Psoas muscle (tissue), 8 donors: Measurements from ENCODE around the gene USP20. TPM values are rescaled to one million over a fixed set of nuclear protein-coding genes. Genes with fewer than 3 reads are reported as not detected.
"Not testable (repeated sequence)": the region's sequence is repeated elsewhere in the genome, so short reads cannot be mapped to it uniquely, and the experiment has no call there.

Source experiments
- ATAC-seq, 4 donors: fragments of 200-7000 bp; cut with Tn5 transposase; one replicate each; pipeline ENCODE4 v1.9.1; 2020; ENCODE audit warnings: moderate library complexity in 3 of 4, mild to moderate bottlenecking in 2 of 4
- DNase-seq, 2 donors: peaks; one replicate each; pipeline ENCODE4 v3.0.0-alpha.2; 2020
- H3K27ac ChIP-seq: fragments of 200-600 bp; one replicate; pipeline ENCODE4 v1.8.0; 2022
- H3K27me3 ChIP-seq, 3 donors: fragments of 200-600 bp in 1 of 3; one replicate each; pipeline versions ENCODE4 v1.6.1 to v1.8.0; 2013 to 2022; ENCODE audit warnings: low read length in 2 of 3, mild to moderate bottlenecking in 2 of 3, moderate library complexity in 1 of 3; ENCODE audit not compliant: insufficient read depth in 3 of 3
- H3K36me3 ChIP-seq, 2 donors: fragments of 200-600 bp in 1 of 2; one replicate each; pipeline versions ENCODE4 v1.6.1 to v1.8.0; 2013 to 2022; ENCODE audit warnings: low read depth in 1 of 2, mild to moderate bottlenecking in 1 of 2, moderate library complexity in 1 of 2; ENCODE audit not compliant: insufficient read depth in 1 of 2
- H3K4me1 ChIP-seq: fragments of 200-600 bp; one replicate; pipeline ENCODE4 v1.8.0; 2022
- H3K4me3 ChIP-seq: fragments of 200-600 bp; one replicate; pipeline ENCODE4 v1.8.0; 2022; ENCODE audit warnings: mild to moderate bottlenecking
- H3K9me3 ChIP-seq: fragments of 200-600 bp; one replicate; pipeline ENCODE4 v1.8.0; 2022
- WGBS, 3 donors: extraction: QIAGEN DNeasy Blood & Tissue Kit; methylation state at CpG; one replicate each; pipeline versions ENCODE4 v1.1.6 to v1.1.7; 2013; 5-methylcytosine and 5-hydroxymethylcytosine counted together
- intact Hi-C, 2 donors: fragments of 100-400 bp; cut with DNase I; formaldehyde crosslinking; loops; one replicate each; pipeline versions ENCODE4 v1.11.0 to v1.14.2; 2022
- long read RNA-seq, 2 donors: library from polyadenylated mRNA; unstranded; transcript quantifications; one replicate each; pipeline ENCODE4 v2.0.0, GENCODE V29; 2021
- polyA plus RNA-seq, 3 donors: library from polyadenylated mRNA; stranded (reverse); fragments of 200-250 nt; gene quantifications; one replicate each; pipeline ENCODE4 v1.2.3, GENCODE V29; 2013
- total RNA-seq, 4 donors: library from RNA; stranded (reverse); fragmentation: NEBNext Ultra II Directional in 2 of 4; extraction: Animal tissue kit (Norgen Biotek cat#: 25700) in 2 of 4; gene quantifications; one replicate each; pipeline versions ENCODE4 v1.2.1 to v1.2.4, GENCODE V29; 2021 to 2023
- TF ChIP-seq, protein P1 (sequence below): fragments of 200-600 bp; IDR thresholded peaks from one replicate; pipeline ENCODE4 v1.8.0; 2022; ENCODE audit warnings: antibody characterized with exemption
- donor health status: healthy with polysubstance abuse.
- donor health status: DM: no; HTN: no; CAD: no; lungs with moderate emphysema.
- donor health status: Bipolar disorder and iron deficiency.
- donor health status: healthy.
- donor health status: DM: yes; HTN: yes; CAD: no.
- donor health status: DM: no; HTN: no; CAD: no.
- donor health status: DM: no; HTN: no; CAD: no.
- donor health status: DM: yes; HTN: yes; CAD: no.

USP20 gene
- total RNA-seq (10 to 100 TPM; 12.6 to 18.4 (median 16.5) TPM), polyA plus RNA-seq (10 to 100 TPM in 2 of 3 donors, 1 to 10 TPM in 1; 9.5 to 16.2 (median 11.1) TPM)
- long read RNA-seq, donor 1, full-length matches to known transcripts: 6 of 31 reads
- long read RNA-seq, donor 1, partial matches to known transcripts: 21 of 31 reads
- long read RNA-seq, donor 1, other reads (novel, unspliced or antisense): 4 of 31 reads
- long read RNA-seq, donor 2, full-length matches to known transcripts: 4 of 33 reads
- long read RNA-seq, donor 2, partial matches to known transcripts: 16 of 33 reads
- long read RNA-seq, donor 2, other reads (novel, unspliced or antisense): 13 of 33 reads

DNA sequence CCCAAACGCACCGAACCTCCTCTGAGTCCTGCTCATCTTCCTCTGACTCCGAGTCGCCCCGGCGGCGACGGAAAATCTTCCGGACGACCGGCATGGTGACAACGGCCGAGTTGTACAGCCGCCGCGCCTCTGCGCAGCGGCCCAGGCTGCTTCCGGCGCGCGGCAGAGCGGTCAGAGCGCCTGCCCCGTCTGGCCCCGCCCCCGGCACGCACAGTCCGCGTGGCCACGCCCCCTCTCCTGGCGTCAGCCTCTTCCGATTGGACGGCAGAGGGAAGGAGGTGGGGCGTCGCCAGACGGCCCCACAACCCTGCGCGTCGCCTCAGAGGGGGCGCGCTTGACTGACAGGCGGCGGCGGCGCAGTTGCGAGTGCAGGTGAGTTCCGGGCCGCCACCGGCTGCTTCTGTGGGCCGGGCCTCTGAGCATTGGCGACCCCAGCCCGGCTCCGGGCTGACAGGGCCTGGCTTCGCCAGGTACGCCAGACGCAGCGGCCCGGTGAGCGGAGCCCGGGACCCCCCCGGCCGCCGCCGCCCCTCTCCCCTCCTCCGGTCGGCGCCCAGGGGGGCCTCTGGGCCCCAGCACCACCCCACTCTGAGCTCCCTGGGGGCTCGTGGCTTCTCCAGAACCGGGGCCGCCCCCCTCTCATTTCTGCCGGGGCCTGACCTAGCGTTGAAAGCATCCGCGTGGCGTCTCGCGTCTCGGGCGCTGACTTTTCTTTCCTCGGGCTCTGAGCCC is at the start of gene USP20, which contains the start of gene C9orf78:
USP20 (plus strand) TSS at position 331 of the 732 bp plus-strand sequence. CDS start 17,098 bp downstream, outside the sequence.
C9orf78 (minus strand) TSS at position 148 of the 732 bp plus-strand sequence; CDS start at position 94, 54 bp downstream.
- peak within 1 kb of the TSS; percentile 94 for H3K27ac ChIP-seq
- H3K4me3 ChIP-seq: peak within 1 kb of the TSS; percentile 90
- WGBS, 3 donors: 0 to 1% (median 0%) methylated on average over 47 to 80 of the region's 81 CpGs
- peak; percentile 99 to 100 (median 100) for ATAC-seq
- DNase-seq: peak; percentile 97 to 99
- no peaks in the 10 kb centered on the region for H3K9me3 ChIP-seq
- intact Hi-C loops: no loop called here
- H3K4me1 ChIP-seq: peaks cover 22% of the 10 kb centered on the region
- H3K36me3 ChIP-seq: peaks cover 0 to 49% of the 10 kb centered on the region in 2 donors
- TF ChIP-seq, protein P1, sequence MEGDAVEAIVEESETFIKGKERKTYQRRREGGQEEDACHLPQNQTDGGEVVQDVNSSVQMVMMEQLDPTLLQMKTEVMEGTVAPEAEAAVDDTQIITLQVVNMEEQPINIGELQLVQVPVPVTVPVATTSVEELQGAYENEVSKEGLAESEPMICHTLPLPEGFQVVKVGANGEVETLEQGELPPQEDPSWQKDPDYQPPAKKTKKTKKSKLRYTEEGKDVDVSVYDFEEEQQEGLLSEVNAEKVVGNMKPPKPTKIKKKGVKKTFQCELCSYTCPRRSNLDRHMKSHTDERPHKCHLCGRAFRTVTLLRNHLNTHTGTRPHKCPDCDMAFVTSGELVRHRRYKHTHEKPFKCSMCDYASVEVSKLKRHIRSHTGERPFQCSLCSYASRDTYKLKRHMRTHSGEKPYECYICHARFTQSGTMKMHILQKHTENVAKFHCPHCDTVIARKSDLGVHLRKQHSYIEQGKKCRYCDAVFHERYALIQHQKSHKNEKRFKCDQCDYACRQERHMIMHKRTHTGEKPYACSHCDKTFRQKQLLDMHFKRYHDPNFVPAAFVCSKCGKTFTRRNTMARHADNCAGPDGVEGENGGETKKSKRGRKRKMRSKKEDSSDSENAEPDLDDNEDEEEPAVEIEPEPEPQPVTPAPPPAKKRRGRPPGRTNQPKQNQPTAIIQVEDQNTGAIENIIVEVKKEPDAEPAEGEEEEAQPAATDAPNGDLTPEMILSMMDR: no peak
- H3K27me3 ChIP-seq: no peaks in the 10 kb centered on the region

DNA sequence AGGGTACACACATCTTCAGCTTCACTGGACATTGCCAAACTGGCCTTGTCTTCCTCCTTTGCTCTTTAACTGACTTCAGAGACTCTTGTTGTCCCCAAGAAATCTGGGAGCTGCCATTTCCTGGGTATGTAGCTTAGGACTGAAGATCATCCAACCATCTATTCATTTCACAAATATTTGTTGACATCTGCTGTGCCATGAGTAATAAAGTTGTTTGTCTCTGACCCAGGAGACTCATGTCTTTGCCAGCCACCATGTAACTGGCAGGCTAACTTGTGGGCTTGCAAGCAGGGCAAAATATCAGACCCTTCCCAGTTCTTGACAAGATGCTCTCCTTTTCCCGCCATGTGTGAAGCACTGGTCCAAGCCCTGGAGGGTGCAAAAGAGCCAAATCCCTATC is 49.4 kb upstream of the USP20 start:
- H3K4me3 ChIP-seq: no peak overlapping the region
- H3K27ac ChIP-seq: no peak overlapping the region
- H3K27me3 ChIP-seq: peaks cover 0 to 11% (median 0%) of the 10 kb centered on the region in 3 donors
- H3K36me3 ChIP-seq: no peaks in the 10 kb centered on the region
- DNase-seq: no peak
- TF ChIP-seq, protein P1: no peak
- intact Hi-C loops: loop anchor here (5.0 to 10.0 kb wide), 2 partner anchors 641 to 654 kb away; no protein-coding TSS in a partner anchor
- no peaks in the 10 kb centered on the region for H3K9me3 ChIP-seq
- WGBS, 3 donors: 75 to 85% (median 83%) methylated on average over 1 of the region's 1 CpG
- no peaks in the 10 kb centered on the region for H3K4me1 ChIP-seq
- no peak for ATAC-seq

DNA sequence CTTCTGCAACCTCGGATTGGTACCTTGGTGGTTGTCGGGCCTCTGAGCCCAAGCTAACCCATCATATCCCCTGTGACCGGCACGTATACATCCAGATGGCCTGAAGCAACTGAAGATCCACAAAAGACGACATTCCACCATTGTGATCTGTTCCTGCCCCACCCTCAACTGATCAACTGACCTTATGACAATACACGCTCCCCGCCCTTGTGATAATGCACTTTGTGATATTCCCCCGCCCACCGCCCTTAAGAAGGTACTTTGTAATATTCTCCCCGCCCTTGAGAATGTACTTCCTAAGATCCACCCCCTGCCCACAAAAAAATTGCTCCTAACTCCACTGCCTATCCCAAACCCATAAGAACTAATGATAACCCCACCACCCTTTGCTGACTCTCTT is 48.8 kb upstream of the USP20 start:
- Histone ChIP-seq H3K9me3 (no peaks in the 10 kb centered on the region), H3K27me3 (peaks cover 0 to 11% (median 0%) of the 10 kb centered on the region in 3 donors), H3K4me1 (no peaks in the 10 kb centered on the region), H3K36me3 (no peaks in the 10 kb centered on the region), H3K27ac (no peak overlapping the region), H3K4me3 (no peak overlapping the region)
- no peak for DNase-seq
- 78 to 79% (median 79%) methylated on average over 10 of the region's 10 CpGs for WGBS, 3 donors
- intact Hi-C loops: loop anchor here (5.0 to 10.0 kb wide), 2 partner anchors 642 to 654 kb away; no protein-coding TSS in a partner anchor
- ATAC-seq: no peak
- TF ChIP-seq, protein P1: no peak

DNA sequence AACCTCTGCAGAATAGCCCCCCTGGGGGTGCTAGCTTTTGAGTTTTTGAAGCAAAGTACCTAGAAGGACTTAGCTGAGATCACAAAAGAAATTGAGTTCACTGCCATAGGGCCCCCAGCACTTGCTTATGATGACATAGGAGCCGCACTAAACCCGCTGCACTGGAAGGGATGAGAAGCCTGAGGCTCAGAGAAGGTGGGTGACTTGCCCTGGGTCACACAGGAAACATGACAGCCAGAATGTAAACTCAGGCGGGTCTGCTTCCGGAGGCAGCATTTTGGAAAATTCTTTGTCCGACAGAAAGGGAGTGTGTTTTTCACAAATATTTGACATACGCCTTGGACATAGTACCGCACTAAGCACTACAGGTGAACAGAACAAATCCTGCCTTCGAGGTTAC is 40.7 kb upstream of the USP20 start:
- Histone ChIP-seq H3K27ac (no peak overlapping the region), H3K4me3 (no peak overlapping the region), H3K36me3 (no peaks in the 10 kb centered on the region), H3K27me3 (peaks cover 0 to 19% (median 0%) of the 10 kb centered on the region in 3 donors), H3K4me1 (no peaks in the 10 kb centered on the region), H3K9me3 (no peaks in the 10 kb centered on the region)
- ATAC-seq: no peak
- intact Hi-C loops: no loop called here
- TF ChIP-seq, protein P1: no peak
- no peak for DNase-seq
- WGBS, 3 donors: 80 to 92% (median 84%) methylated on average over 8 of the region's 8 CpGs

DNA sequence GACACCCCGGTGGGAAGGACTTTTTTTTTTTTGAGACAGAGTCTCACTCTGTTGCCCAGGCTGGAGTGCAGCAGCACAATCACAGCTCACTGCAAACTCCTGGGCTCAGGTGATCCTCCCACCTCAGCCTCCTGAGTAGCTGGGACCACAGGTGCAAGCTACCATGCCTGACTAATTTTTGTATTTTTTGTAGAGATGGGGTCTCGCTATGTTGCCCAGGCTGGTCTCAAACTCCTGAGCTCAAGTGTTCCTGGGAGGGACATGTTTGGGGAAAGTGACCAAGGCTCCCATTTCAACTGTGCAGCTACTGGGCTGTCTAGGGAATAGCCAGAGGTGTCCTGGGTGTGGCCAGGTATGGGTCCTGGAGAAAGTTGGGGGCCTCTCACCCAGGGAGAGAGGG is 39.2 kb upstream of the USP20 start:
- DNase-seq, ATAC-seq, intact Hi-C loops, H3K36me3 ChIP-seq, H3K9me3 ChIP-seq, H3K4me1 ChIP-seq, H3K27ac ChIP-seq, H3K4me3 ChIP-seq: not testable (repeated sequence)
- 64 to 69% (median 65%) methylated on average over 2 of the region's 2 CpGs for WGBS, 3 donors
- H3K27me3 ChIP-seq: peaks cover 0 to 14% (median 0%) of the 10 kb centered on the region in 3 donors
